Measurements from ENCODE around the gene CDK6. TPM values are rescaled to one million over a fixed set of nuclear protein-coding genes. Genes with fewer than 3 reads are reported as not detected.

The CDK6 gene
- total and polyA plus RNA-seq, 2 experiments from 2014 or later: 7.4 to 23.7 TPM

- no peak for TF ChIP-seq CTCF (conservative IDR thresholded peaks at IDR 0.05; ENCODE audit: low read depth in 2 of 2)
These were observed 200.8 kb downstream of the CDK6 start (continued) for GRCh38 chr7:92635538-92635937.

GRCh38 chr7:92634924-92635519, 201.4 kb downstream of the CDK6 start:
- Histone ChIP-seq H3K36me3 (ENCODE audit: insufficient read depth) (no peaks in the 10 kb centered on the region), H3K27ac (ENCODE audit: low read depth) (no peak overlapping the region), H3K4me2 (no peak overlapping the region), H3K4me3 (no peak overlapping the region), H4K20me1 (replicated peaks; ENCODE audit: insufficient read depth) (no peaks in the 10 kb centered on the region; the same call in 1 of the 2 replicates), H3F3A (replicated peaks; ENCODE audit: low read depth) (no peaks in the 10 kb centered on the region), H3K4me1 (ENCODE audit: insufficient read depth) (peaks cover 7% of the 10 kb centered on the region), H3K9me2 (ENCODE audit: insufficient read depth) (no peaks in the 10 kb centered on the region), H2AFZ (no peak overlapping the region), H3K27me3 (ENCODE audit: insufficient read depth) (no peaks in the 10 kb centered on the region), H3K79me2 (replicated peaks; ENCODE audit: insufficient read depth) (no peaks in the 10 kb centered on the region)
- H3K4me3 Mint-ChIP-seq: no peak overlapping the region
- TF ChIP-seq CREB1 (CRISPR knock-in tag; IDR thresholded peaks at IDR 0.05; ENCODE audit: low read depth): no peak
- H3K36me3 Mint-ChIP-seq (ENCODE audit: low read depth): no peaks in the 10 kb centered on the region
- H3K27ac Mint-ChIP-seq: no peak overlapping the region
- H3K9me3 Mint-ChIP-seq: no peaks in the 10 kb centered on the region
- DNase-seq (ENCODE audit: low spot score): no peak
- peak; percentile 81 for ATAC-seq
- peaks cover 24% of the 10 kb centered on the region; the same call in 2 of the 3 replicates for H3K4me1 Mint-ChIP-seq
- no peaks in the 10 kb centered on the region for H3K27me3 Mint-ChIP-seq (ENCODE audit: insufficient read depth, low read depth, poor library complexity)

GRCh38 chr7:92634205-92634604, 202.2 kb downstream of the CDK6 start:
- no peak overlapping the region for H2AFZ ChIP-seq
- no peaks in the 10 kb centered on the region for H3K9me2 ChIP-seq (ENCODE audit: insufficient read depth)
- ATAC-seq: no peak
- no peak overlapping the region for H3K4me2 ChIP-seq
- Mint-ChIP-seq H3K4me1 (peaks cover 24% of the 10 kb centered on the region; the same call in 2 of the 3 replicates), H3K27me3 (ENCODE audit: insufficient read depth, low read depth, poor library complexity) (no peaks in the 10 kb centered on the region), H3K9me3 (no peaks in the 10 kb centered on the region), H3K27ac (no peak overlapping the region), H3K36me3 (ENCODE audit: low read depth) (no peaks in the 10 kb centered on the region), H3K4me3 (no peak overlapping the region)
- no peaks in the 10 kb centered on the region for H3F3A ChIP-seq (replicated peaks; ENCODE audit: low read depth)
- H3K4me3 ChIP-seq: no peak overlapping the region
- peaks cover 7% of the 10 kb centered on the region for H3K4me1 ChIP-seq (ENCODE audit: insufficient read depth)
- no peak for DNase-seq (ENCODE audit: low spot score)
- no peak overlapping the region for H3K27ac ChIP-seq (ENCODE audit: low read depth)
- no peaks in the 10 kb centered on the region for H3K36me3 ChIP-seq (ENCODE audit: insufficient read depth)
- H3K27me3 ChIP-seq (ENCODE audit: insufficient read depth): no peaks in the 10 kb centered on the region
- no peaks in the 10 kb centered on the region; the same call in 1 of the 2 replicates for H4K20me1 ChIP-seq (replicated peaks; ENCODE audit: insufficient read depth)
- no peak for TF ChIP-seq JUNB (IDR thresholded peaks at IDR 0.05; ENCODE audit: unreplicated experiment)
- no peaks in the 10 kb centered on the region for H3K79me2 ChIP-seq (replicated peaks; ENCODE audit: insufficient read depth)

- H3F3A ChIP-seq (replicated peaks; ENCODE audit: low read depth): no peaks in the 10 kb centered on the region
- H3K9me3 Mint-ChIP-seq: no peaks in the 10 kb centered on the region
- DNase-seq (ENCODE audit: low spot score) (no peak), ATAC-seq (no peak)
- H3K4me3 Mint-ChIP-seq: no peak overlapping the region
- H3K9me2 ChIP-seq (ENCODE audit: insufficient read depth): no peaks in the 10 kb centered on the region
- no peaks in the 10 kb centered on the region for H3K36me3 ChIP-seq (ENCODE audit: insufficient read depth)
- H3K27ac ChIP-seq (ENCODE audit: low read depth): no peak overlapping the region
- no peak overlapping the region for H3K4me2 ChIP-seq
- H3K27me3 Mint-ChIP-seq (ENCODE audit: insufficient read depth, low read depth, poor library complexity): no peaks in the 10 kb centered on the region
- no peaks in the 10 kb centered on the region for H3K36me3 Mint-ChIP-seq (ENCODE audit: low read depth)
- H3K27me3 ChIP-seq (ENCODE audit: insufficient read depth): no peaks in the 10 kb centered on the region
- H3K4me3 ChIP-seq: no peak overlapping the region
- no peak overlapping the region for H2AFZ ChIP-seq
- peaks cover 24% of the 10 kb centered on the region; the same call in 2 of the 3 replicates for H3K4me1 Mint-ChIP-seq
- peak overlapping the region; percentile 76; the same call in 1 of the 2 replicates for H3K27ac Mint-ChIP-seq
- no peaks in the 10 kb centered on the region; the same call in 1 of the 2 replicates for H4K20me1 ChIP-seq (replicated peaks; ENCODE audit: insufficient read depth)
- peaks cover 7% of the 10 kb centered on the region for H3K4me1 ChIP-seq (ENCODE audit: insufficient read depth)
- no peaks in the 10 kb centered on the region for H3K79me2 ChIP-seq (replicated peaks; ENCODE audit: insufficient read depth)
- TF ChIP-seq ZNF331 (CRISPR knock-in tag; IDR thresholded peaks at IDR 0.05; ENCODE audit: low read depth) (no peak), NANOG (IDR thresholded peaks at IDR 0.05; ENCODE audit: borderline replicate concordance) (no peak), CREB1 (CRISPR knock-in tag; IDR thresholded peaks at IDR 0.05; ENCODE audit: low read depth) (no peak), ZNF114 (CRISPR knock-in tag; IDR thresholded peaks at IDR 0.05) (no peak), JUNB (IDR thresholded peaks at IDR 0.05; ENCODE audit: unreplicated experiment) (no peak), EZH2 (IDR thresholded peaks at IDR 0.05; ENCODE audit: low read depth, unreplicated experiment) (no peak), STAT1 (IDR thresholded peaks at IDR 0.05; ENCODE audit: unreplicated experiment) (no peak), ETS1 (IDR thresholded peaks at IDR 0.05) (no peak), POLR2AphosphoS5 (IDR thresholded peaks at IDR 0.05; ENCODE audit: low read depth) (no peak)
These were observed 203.0 kb downstream of the CDK6 start for GRCh38 chr7:92633211-92633906.
